ENCODE measurements around the gene GPC5.

GRCh38 chr13:92307752-92308151 is 909.3 kb downstream of the GPC5 start:
- no peak for TF ChIP-seq EZH2phosphoT487 (IDR thresholded peaks at IDR 0.05; ENCODE audit: insufficient read depth, low read depth)
- no peak for TF ChIP-seq EZH2 (IDR thresholded peaks at IDR 0.05; ENCODE audit: insufficient read depth, poor library complexity, severe bottlenecking)

All from GM23248 (cell line).